ENCODE results near the gene METAP2.

Gene METAP2

DNA sequence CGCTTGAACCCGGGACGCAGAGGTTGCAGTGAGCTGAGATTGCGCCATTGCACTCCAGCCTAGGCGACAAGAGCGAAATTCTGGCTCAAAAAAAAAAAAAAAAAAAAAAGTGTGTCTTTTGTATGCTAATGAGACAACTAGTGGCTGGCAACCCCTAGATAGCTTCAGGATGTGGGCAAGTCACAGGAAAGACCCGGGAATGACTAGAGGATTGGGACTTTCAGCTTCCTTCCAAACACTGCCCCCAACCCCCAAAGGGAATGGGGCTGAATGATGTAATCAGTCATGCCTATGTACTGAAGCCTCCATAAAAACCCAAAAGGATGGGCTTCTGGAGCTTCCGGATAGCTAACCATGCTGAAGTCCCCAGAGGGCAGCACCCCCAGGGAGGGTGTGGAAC lies 48.7 kb downstream of the METAP2 start:
- H2AK5ac ChIP-seq (ENCODE audit: low read depth, low read length), result no peak overlapping the region
- H2AFZ ChIP-seq (ENCODE audit: low read length), result no peak overlapping the region
- H3K4me1 ChIP-seq (ENCODE audit: control insufficient read depth in 2 of 2, insufficient read depth in 1 of 2, low read depth in 1 of 2, low read length in 2 of 2), result no peaks in the 10 kb centered on the region
- H3K36me3 ChIP-seq (replicated peaks in 1 of 2; ENCODE audit: control insufficient read depth in 2 of 2, insufficient read depth in 2 of 2, low read length in 2 of 2), result peaks cover 0 to 32% of the 10 kb centered on the region in 2 donors
- no peak overlapping the region for H3K4me3 ChIP-seq (ENCODE audit: low read length in 2 of 2)
- no peak overlapping the region for H2BK120ac ChIP-seq (ENCODE audit: low read depth, low read length)
- no peaks in the 10 kb centered on the region for H3K27me3 ChIP-seq (ENCODE audit: control insufficient read depth in 3 of 3, insufficient read depth in 3 of 3, low read depth in 1 of 3, low read length in 3 of 3)
- no peak overlapping the region for H2BK5ac ChIP-seq (ENCODE audit: low read length)
- H3K79me1 ChIP-seq (ENCODE audit: low read depth, low read length), result peaks cover 3% of the 10 kb centered on the region
- H3K18ac ChIP-seq (ENCODE audit: low read length), result no peak overlapping the region
- no CpG with 5 or more reads among the region's 8 CpGs for WGBS, 2 donors (ENCODE audit: extremely low coverage in 2 of 2, insufficient read length in 2 of 2, insufficient replicate concordance in 1 of 2)
- no peak overlapping the region for H3K14ac ChIP-seq (ENCODE audit: low read length)
- H4K8ac ChIP-seq (ENCODE audit: low read depth, low read length), result no peak overlapping the region
- H4K91ac ChIP-seq (ENCODE audit: low read depth, low read length, poor library complexity), result no peak overlapping the region
- no peak overlapping the region for H3K4ac ChIP-seq (ENCODE audit: low read length)
- no peak overlapping the region for H3K4me2 ChIP-seq (ENCODE audit: insufficient read depth, low read length, poor library complexity, severe bottlenecking)
- DNase-seq (ENCODE audit: low spot score), result no peak
- H3K27ac ChIP-seq (replicated peaks; ENCODE audit: low read length), result no peak overlapping the region
- peaks cover 0 to 3% of the 10 kb centered on the region in 2 donors for H3K9me3 ChIP-seq (replicated peaks in 1 of 2; ENCODE audit: control insufficient read depth in 2 of 2, insufficient read depth in 1 of 2, low read depth in 1 of 2, low read length in 2 of 2)
- no peak overlapping the region for H2BK12ac ChIP-seq (ENCODE audit: low read length)
- H3K23ac ChIP-seq (ENCODE audit: low read depth, low read length, poor library complexity), result no peak overlapping the region
- H2BK15ac ChIP-seq (ENCODE audit: low read length), result no peak overlapping the region
- H3K9ac ChIP-seq (ENCODE audit: low read depth, low read length, poor library complexity), result no peak overlapping the region

- H3K9ac ChIP-seq (ENCODE audit: low read depth, low read length, poor library complexity), result no peak overlapping the region
- H3K79me1 ChIP-seq (ENCODE audit: low read depth, low read length), result peaks cover 7% of the 10 kb centered on the region
- no peak for DNase-seq (ENCODE audit: low spot score)
- no peak overlapping the region for H4K8ac ChIP-seq (ENCODE audit: low read depth, low read length)
- H2BK120ac ChIP-seq (ENCODE audit: low read depth, low read length), result no peak overlapping the region
- no peak overlapping the region for H3K4ac ChIP-seq (ENCODE audit: low read length)
- no peaks in the 10 kb centered on the region for H3K4me1 ChIP-seq (ENCODE audit: control insufficient read depth in 2 of 2, insufficient read depth in 1 of 2, low read depth in 1 of 2, low read length in 2 of 2)
- no peak overlapping the region for H3K27ac ChIP-seq (replicated peaks; ENCODE audit: low read length)
- no peak overlapping the region for H3K14ac ChIP-seq (ENCODE audit: low read length)
- no peak overlapping the region for H3K18ac ChIP-seq (ENCODE audit: low read length)
- peaks cover 0 to 3% of the 10 kb centered on the region in 2 donors for H3K9me3 ChIP-seq (replicated peaks in 1 of 2; ENCODE audit: control insufficient read depth in 2 of 2, insufficient read depth in 1 of 2, low read depth in 1 of 2, low read length in 2 of 2)
- H3K27me3 ChIP-seq (ENCODE audit: control insufficient read depth in 3 of 3, insufficient read depth in 3 of 3, low read depth in 1 of 3, low read length in 3 of 3), result no peaks in the 10 kb centered on the region
- no CpG with 5 or more reads among the region's 4 CpGs for WGBS, 2 donors (ENCODE audit: extremely low coverage in 2 of 2, insufficient read length in 2 of 2, insufficient replicate concordance in 1 of 2)
- H2BK5ac ChIP-seq (ENCODE audit: low read length), result no peak overlapping the region
- no peak overlapping the region for H3K4me3 ChIP-seq (ENCODE audit: low read length in 2 of 2)
- H2AFZ ChIP-seq (ENCODE audit: low read length), result peak overlapping the region; percentile 0
- H3K4me2 ChIP-seq (ENCODE audit: insufficient read depth, low read length, poor library complexity, severe bottlenecking), result no peak overlapping the region
- H2BK15ac ChIP-seq (ENCODE audit: low read length), result no peak overlapping the region
- H2AK5ac ChIP-seq (ENCODE audit: low read depth, low read length), result no peak overlapping the region
- H3K23ac ChIP-seq (ENCODE audit: low read depth, low read length, poor library complexity), result no peak overlapping the region
- no peak overlapping the region for H2BK12ac ChIP-seq (ENCODE audit: low read length)
- H4K91ac ChIP-seq (ENCODE audit: low read depth, low read length, poor library complexity), result no peak overlapping the region
- H3K36me3 ChIP-seq (replicated peaks in 1 of 2; ENCODE audit: control insufficient read depth in 2 of 2, insufficient read depth in 2 of 2, low read length in 2 of 2), result peaks cover 0 to 23% of the 10 kb centered on the region in 2 donors
Observed at GRCh38 chr12:95528431-95528830, 54.5 kb downstream of the METAP2 start.

- H3K4ac ChIP-seq (ENCODE audit: low read length), result no peak overlapping the region
- H3K27ac ChIP-seq (replicated peaks; ENCODE audit: low read length), result no peak overlapping the region
- H4K91ac ChIP-seq (ENCODE audit: low read depth, low read length, poor library complexity), result no peak overlapping the region
- peaks cover 0 to 23% of the 10 kb centered on the region in 2 donors for H3K36me3 ChIP-seq (replicated peaks in 1 of 2; ENCODE audit: control insufficient read depth in 2 of 2, insufficient read depth in 2 of 2, low read length in 2 of 2)
- no peaks in the 10 kb centered on the region for H3K27me3 ChIP-seq (ENCODE audit: control insufficient read depth in 3 of 3, insufficient read depth in 3 of 3, low read depth in 1 of 3, low read length in 3 of 3)
- DNase-seq (ENCODE audit: low spot score), result no peak
- no peak overlapping the region for H2BK120ac ChIP-seq (ENCODE audit: low read depth, low read length)
- no peak overlapping the region for H3K14ac ChIP-seq (ENCODE audit: low read length)
- no peak overlapping the region for H2BK5ac ChIP-seq (ENCODE audit: low read length)
- H3K18ac ChIP-seq (ENCODE audit: low read length), result no peak overlapping the region
- H2BK12ac ChIP-seq (ENCODE audit: low read length), result no peak overlapping the region
- peaks cover 0 to 3% of the 10 kb centered on the region in 2 donors for H3K9me3 ChIP-seq (replicated peaks in 1 of 2; ENCODE audit: control insufficient read depth in 2 of 2, insufficient read depth in 1 of 2, low read depth in 1 of 2, low read length in 2 of 2)
- WGBS, 2 donors (ENCODE audit: extremely low coverage in 2 of 2, insufficient read length in 2 of 2, insufficient replicate concordance in 1 of 2), result no CpG with 5 or more reads among the region's 4 CpGs
- no peaks in the 10 kb centered on the region for H3K4me1 ChIP-seq (ENCODE audit: control insufficient read depth in 2 of 2, insufficient read depth in 1 of 2, low read depth in 1 of 2, low read length in 2 of 2)
- no peak overlapping the region for H2AK5ac ChIP-seq (ENCODE audit: low read depth, low read length)
- no peak overlapping the region for H2BK15ac ChIP-seq (ENCODE audit: low read length)
- H3K9ac ChIP-seq (ENCODE audit: low read depth, low read length, poor library complexity), result no peak overlapping the region
- H3K4me3 ChIP-seq (ENCODE audit: low read length in 2 of 2), result no peak overlapping the region
- H3K4me2 ChIP-seq (ENCODE audit: insufficient read depth, low read length, poor library complexity, severe bottlenecking), result no peak overlapping the region
- H3K23ac ChIP-seq (ENCODE audit: low read depth, low read length, poor library complexity), result no peak overlapping the region
- H3K79me1 ChIP-seq (ENCODE audit: low read depth, low read length), result peaks cover 12% of the 10 kb centered on the region
- no peak overlapping the region for H4K8ac ChIP-seq (ENCODE audit: low read depth, low read length)
- H2AFZ ChIP-seq (ENCODE audit: low read length), result no peak overlapping the region
Observed at GRCh38 chr12:95529693-95530225, 55.8 kb downstream of the METAP2 start.

- H3K4ac ChIP-seq (ENCODE audit: low read length), result no peak overlapping the region
- H3K4me1 ChIP-seq (ENCODE audit: control insufficient read depth in 2 of 2, insufficient read depth in 1 of 2, low read depth in 1 of 2, low read length in 2 of 2), result peaks cover 0 to 2% of the 10 kb centered on the region in 2 donors
- H3K79me1 ChIP-seq (ENCODE audit: low read depth, low read length), result peaks cover 9% of the 10 kb centered on the region
- H4K8ac ChIP-seq (ENCODE audit: low read depth, low read length), result no peak overlapping the region
- no peak overlapping the region for H2AK5ac ChIP-seq (ENCODE audit: low read depth, low read length)
- no peak overlapping the region for H3K18ac ChIP-seq (ENCODE audit: low read length)
- H2BK12ac ChIP-seq (ENCODE audit: low read length), result no peak overlapping the region
- no peaks in the 10 kb centered on the region for H3K9me3 ChIP-seq (replicated peaks in 1 of 2; ENCODE audit: control insufficient read depth in 2 of 2, insufficient read depth in 1 of 2, low read depth in 1 of 2, low read length in 2 of 2)
- H2BK15ac ChIP-seq (ENCODE audit: low read length), result no peak overlapping the region
- no peak overlapping the region for H2BK120ac ChIP-seq (ENCODE audit: low read depth, low read length)
- H3K36me3 ChIP-seq (replicated peaks in 1 of 2; ENCODE audit: control insufficient read depth in 2 of 2, insufficient read depth in 2 of 2, low read length in 2 of 2), result peaks cover 0 to 20% of the 10 kb centered on the region in 2 donors
- WGBS, 2 donors (ENCODE audit: extremely low coverage in 2 of 2, insufficient read length in 2 of 2, insufficient replicate concordance in 1 of 2), result no CpG with 5 or more reads among the region's 5 CpGs
- no peak for DNase-seq (ENCODE audit: low spot score)
- peaks cover 0 to 8% (median 0%) of the 10 kb centered on the region in 3 experiments for H3K27me3 ChIP-seq (ENCODE audit: control insufficient read depth in 3 of 3, insufficient read depth in 3 of 3, low read depth in 1 of 3, low read length in 3 of 3)
- no peak overlapping the region for H3K9ac ChIP-seq (ENCODE audit: low read depth, low read length, poor library complexity)
- no peak overlapping the region for H4K91ac ChIP-seq (ENCODE audit: low read depth, low read length, poor library complexity)
- no peak overlapping the region for H2AFZ ChIP-seq (ENCODE audit: low read length)
- no peak overlapping the region for H2BK5ac ChIP-seq (ENCODE audit: low read length)
- H3K4me2 ChIP-seq (ENCODE audit: insufficient read depth, low read length, poor library complexity, severe bottlenecking), result no peak overlapping the region
- no peak overlapping the region for H3K14ac ChIP-seq (ENCODE audit: low read length)
- no peak overlapping the region for H3K27ac ChIP-seq (replicated peaks; ENCODE audit: low read length)
- H3K23ac ChIP-seq (ENCODE audit: low read depth, low read length, poor library complexity), result no peak overlapping the region
- H3K4me3 ChIP-seq (ENCODE audit: low read length in 2 of 2), result no peak overlapping the region
Observed at GRCh38 chr12:95532851-95533250, 58.9 kb downstream of the METAP2 start.
